Adrenal gland (tissue), 5 donors: ENCODE measurements around the gene NME7.

Source experiments
- POLR2A ChIP-seq, 2 donors: fragments of 450-650 bp; IDR thresholded peaks; one replicate each; pipeline ENCODE4 v1.6.1; 2017; ENCODE audit warnings: antibody characterized with exemption in 2 of 2, mild to moderate bottlenecking in 2 of 2, moderate library complexity in 1 of 2
- TF ChIP-seq, protein P1 (sequence below), 6 experiments: fragments of 450-650 bp in 4 of 6; fragments of 200-600 bp in 2 of 6; sonication (generic) in 1 of 6; IDR thresholded peaks; 1 replicate in 5 of 6; 2 replicates in 1 of 6; pipeline versions ENCODE4 v1.5.1 to v1.8.0; 2016 to 2021; ENCODE audit warnings: antibody characterized with exemption in 6 of 6, mild to moderate bottlenecking in 2 of 6, moderate library complexity in 1 of 6
- donor health status: DM: no; HTN: no; CAD: no.

DNA sequence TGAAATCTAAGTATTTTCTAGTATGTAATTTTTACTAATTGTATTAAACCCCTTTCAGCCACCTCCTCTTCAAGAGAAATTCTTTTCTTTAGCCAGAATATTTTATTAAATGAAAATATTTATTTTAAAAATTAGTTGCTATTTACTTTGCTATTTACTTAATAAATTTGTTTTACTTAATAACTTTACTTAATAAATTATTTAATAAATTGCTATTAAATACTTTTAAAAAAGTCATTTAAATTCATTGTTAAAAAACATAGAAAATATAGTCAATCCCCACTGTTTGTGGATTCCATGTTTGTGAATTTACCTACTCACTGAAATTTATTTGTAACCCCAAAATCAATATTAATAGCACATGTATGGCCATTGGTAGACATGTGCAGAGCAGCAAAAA is 155.5 kb downstream of the NME7 start:
- TF ChIP-seq, protein P1, sequence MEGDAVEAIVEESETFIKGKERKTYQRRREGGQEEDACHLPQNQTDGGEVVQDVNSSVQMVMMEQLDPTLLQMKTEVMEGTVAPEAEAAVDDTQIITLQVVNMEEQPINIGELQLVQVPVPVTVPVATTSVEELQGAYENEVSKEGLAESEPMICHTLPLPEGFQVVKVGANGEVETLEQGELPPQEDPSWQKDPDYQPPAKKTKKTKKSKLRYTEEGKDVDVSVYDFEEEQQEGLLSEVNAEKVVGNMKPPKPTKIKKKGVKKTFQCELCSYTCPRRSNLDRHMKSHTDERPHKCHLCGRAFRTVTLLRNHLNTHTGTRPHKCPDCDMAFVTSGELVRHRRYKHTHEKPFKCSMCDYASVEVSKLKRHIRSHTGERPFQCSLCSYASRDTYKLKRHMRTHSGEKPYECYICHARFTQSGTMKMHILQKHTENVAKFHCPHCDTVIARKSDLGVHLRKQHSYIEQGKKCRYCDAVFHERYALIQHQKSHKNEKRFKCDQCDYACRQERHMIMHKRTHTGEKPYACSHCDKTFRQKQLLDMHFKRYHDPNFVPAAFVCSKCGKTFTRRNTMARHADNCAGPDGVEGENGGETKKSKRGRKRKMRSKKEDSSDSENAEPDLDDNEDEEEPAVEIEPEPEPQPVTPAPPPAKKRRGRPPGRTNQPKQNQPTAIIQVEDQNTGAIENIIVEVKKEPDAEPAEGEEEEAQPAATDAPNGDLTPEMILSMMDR (IDR thresholded peaks at IDR 0.05) = no peak
- TF ChIP-seq POLR2A (IDR thresholded peaks at IDR 0.05) = no peak
